A204.1 (cell line): ENCODE measurements around the gene PRSS1.

Source experiments
- FAIRE-seq: peaks from 2 replicates; lab custom pipeline; 2012; peaks lifted over from hg19 to GRCh38; lab: Jason Lieb, UNC

Gene PRSS1

DNA sequence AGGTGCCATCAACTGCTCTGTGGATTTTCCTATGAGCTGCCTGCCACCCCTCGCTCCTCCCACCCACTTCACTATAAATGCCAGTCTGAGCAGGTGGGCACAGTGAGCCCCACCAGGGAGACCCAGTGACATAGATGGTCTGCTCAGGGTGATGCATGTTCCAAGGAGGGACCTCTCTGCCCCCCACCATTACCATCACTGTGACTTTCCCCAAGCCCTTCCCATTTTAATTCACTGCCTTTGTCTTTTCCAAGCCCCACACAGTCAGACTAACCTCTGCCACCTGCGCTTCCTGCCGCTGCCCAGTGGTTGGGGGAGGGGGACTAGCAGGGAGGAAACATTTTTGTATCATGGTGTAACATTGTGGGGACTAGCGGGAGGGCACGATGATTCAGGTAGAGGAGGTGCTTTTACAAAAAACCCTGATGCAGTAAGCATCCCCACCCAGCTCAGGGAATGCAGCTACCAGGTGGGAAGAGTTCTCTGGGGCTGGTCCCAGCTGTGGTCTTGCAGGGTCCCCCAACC, 46.1 kb downstream of the PRSS1 start:
- FAIRE-seq, result no peak

DNA sequence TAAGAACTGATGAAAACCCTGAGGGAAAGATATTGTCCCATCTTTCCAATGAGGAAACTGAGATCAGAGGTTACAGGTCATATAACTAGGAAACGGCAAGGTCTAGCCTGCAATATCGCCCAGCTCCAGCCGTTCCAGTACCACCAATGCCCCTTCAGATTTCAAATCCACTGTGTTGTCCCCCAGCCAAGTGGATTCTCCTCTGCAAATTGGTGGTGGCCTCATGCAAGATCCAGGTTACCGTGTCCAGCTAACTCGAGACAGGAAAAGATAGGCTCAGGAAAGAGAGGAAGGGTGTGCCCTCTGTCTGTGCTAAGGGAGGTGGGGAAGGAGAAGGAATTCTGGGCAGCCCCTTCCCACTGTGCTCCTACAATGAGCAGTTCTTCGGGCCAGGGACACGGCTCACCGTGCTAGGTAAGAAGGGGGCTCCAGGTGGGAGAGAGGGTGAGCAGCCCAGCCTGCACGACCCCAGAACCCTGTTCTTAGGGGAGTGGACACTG, 46.8 kb downstream of the PRSS1 start:
- no peak for FAIRE-seq

DNA sequence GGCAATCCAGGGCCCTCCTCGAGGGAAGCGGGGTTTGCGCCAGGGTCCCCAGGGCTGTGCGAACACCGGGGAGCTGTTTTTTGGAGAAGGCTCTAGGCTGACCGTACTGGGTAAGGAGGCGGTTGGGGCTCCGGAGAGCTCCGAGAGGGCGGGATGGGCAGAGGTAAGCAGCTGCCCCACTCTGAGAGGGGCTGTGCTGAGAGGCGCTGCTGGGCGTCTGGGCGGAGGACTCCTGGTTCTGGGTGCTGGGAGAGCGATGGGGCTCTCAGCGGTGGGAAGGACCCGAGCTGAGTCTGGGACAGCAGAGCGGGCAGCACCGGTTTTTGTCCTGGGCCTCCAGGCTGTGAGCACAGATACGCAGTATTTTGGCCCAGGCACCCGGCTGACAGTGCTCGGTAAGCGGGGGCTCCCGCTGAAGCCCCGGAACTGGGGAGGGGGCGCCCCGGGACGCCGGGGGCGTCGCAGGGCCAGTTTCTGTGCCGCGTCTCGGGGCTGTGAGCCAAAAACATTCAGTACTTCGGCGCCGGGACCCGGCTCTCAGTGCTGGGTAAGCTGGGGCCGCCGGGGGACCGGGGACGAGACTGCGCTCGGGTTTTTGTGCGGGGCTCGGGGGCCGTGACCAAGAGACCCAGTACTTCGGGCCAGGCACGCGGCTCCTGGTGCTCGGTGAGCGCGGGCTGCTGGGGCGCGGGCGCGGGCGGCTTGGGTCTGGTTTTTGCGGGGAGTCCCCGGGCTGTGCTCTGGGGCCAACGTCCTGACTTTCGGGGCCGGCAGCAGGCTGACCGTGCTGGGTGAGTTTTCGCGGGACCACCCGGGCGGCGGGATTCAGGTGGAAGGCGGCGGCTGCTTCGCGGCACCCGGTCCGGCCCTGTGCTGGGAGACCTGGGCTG, 47.5 kb downstream of the PRSS1 start:
- no peak for FAIRE-seq

DNA sequence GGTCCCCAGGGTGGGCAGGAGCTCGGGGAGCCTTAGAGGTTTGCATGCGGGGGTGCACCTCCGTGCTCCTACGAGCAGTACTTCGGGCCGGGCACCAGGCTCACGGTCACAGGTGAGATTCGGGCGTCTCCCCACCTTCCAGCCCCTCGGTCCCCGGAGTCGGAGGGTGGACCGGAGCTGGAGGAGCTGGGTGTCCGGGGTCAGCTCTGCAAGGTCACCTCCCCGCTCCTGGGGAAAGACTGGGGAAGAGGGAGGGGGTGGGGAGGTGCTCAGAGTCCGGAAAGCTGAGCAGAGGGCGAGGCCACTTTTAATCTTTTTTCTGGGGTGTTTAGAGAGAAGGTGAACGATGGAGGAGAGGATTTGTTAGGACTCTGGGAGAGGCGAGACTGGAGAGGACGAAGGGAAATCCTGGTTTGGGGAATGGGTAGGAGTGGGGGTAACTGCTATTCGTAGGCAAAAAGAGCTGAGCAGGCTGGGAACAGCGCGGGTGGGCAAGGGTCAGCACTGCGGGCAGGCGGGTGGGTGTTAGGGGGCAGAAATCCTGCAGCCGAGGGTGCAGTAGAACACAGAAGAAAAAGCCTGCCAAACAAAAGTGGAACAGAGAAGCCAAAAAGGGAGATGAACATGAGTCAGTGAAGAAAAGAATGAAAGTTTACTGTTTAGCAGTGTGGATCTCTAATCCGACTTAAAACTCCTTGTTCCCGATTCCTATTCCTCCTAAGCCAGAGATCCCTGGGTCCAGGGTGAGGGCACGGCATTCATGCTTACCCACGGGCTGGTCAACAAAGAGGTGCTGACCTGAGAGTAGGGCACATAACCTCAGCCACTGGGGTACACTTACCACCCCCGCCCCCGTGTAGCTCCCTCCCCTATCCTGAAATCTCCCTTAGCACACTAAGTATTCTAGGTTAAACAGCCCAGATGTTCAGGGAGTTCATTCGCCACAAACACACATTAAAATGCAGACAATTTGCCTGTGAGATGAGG, 48.4 kb downstream of the PRSS1 start:
- no peak for FAIRE-seq

DNA sequence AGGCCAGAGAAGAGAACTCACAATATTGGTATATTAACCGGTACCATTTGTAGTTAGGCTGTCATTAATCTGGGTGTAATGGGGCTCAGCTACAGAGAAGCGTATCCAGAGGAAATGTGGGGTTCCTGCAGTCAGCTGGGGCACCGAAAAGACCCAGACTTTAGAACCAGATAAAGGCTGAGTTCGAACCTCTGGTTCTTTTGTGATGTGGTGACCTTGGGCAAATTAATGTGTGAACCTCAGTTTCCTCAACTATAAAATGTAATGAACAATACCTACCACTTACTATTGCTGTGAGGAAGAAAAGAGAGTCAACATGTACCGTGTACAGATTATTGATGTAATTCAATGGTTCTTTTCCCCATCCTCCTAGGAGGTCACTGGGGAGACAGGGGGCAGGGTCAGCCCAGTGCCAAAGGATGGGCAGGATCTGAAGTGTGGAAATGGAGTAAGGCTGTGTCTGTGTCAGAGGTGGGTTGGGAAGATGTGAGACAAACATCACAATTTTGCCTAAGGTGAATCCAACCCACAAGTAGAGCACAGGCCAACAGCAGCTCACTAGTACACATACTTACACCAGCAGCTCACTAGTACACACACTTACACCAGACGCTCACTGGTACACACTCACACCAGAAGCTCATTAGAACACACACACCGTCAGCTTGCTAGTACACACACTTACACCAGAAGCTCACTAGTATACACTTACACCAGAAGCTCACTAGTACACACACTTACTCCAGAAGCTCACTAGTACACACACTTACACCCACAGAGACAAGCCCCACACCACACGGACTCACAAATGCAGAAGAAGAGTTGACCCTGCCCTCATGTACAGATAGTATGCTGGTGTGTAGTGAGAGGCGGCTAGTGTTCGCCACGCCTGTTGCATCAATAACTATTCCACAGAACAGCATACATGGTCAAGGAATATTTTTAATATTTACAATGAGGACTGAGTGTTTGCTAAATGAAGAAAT, 49.5 kb downstream of the PRSS1 start:
- FAIRE-seq, result no peak

DNA sequence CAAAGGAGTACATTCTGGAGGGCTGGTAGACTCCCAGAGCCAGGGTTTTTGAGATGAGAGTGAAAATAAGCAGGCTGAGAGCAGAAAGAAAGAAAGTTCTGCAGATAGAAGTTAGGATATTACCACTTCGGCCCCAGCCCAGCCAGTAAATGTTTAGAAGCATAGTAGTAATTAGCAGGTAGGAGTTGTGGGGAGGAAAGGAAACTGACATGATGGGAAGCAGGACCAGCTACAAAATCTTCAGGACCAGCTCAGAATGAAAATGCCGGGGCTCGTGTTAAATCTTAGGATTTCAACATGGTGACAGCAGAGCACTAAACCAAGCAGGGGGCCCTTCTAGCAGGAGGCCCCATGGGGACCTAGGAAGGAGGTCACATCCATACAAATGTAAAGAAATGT, 50.2 kb downstream of the PRSS1 start:
- no peak for FAIRE-seq

DNA sequence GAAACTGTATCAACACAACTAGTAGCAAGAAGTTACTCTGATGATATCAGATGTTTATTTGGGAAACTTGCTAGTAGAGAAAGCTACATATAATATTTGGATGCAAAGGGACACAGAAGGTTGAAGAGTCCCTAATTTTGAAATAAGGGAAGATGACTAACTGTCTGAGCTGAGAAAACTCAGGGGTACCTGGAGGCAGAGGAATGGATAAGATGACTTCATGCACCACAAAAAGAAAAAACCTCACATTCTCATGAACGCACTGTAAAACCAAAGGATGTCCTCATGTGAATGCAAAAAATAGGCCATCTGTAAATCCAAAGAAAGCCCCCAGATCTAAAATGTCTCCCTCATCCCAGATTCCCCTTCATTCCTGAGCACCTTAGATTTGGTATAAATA, 50.8 kb downstream of the PRSS1 start:
- no peak for FAIRE-seq

DNA sequence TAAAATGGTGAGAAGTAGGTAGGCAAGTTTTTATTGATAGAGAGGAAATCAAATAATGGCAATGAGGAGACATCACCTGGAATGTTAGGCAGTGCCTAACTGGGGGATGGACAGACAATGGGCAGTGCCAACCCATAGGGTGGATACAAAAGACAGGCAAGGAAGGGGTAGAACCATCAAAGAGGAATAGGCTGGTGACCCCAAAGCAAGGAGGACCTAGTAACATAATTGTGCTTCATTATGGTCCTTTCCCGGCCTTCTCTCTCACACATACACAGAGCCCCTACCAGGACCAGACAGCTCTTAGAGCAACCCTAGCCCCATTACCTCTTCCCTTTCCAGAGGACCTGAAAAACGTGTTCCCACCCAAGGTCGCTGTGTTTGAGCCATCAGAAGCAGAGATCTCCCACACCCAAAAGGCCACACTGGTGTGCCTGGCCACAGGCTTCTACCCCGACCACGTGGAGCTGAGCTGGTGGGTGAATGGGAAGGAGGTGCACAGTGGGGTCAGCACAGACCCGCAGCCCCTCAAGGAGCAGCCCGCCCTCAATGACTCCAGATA, 51.5 kb downstream of the PRSS1 start:
- no peak for FAIRE-seq

DNA sequence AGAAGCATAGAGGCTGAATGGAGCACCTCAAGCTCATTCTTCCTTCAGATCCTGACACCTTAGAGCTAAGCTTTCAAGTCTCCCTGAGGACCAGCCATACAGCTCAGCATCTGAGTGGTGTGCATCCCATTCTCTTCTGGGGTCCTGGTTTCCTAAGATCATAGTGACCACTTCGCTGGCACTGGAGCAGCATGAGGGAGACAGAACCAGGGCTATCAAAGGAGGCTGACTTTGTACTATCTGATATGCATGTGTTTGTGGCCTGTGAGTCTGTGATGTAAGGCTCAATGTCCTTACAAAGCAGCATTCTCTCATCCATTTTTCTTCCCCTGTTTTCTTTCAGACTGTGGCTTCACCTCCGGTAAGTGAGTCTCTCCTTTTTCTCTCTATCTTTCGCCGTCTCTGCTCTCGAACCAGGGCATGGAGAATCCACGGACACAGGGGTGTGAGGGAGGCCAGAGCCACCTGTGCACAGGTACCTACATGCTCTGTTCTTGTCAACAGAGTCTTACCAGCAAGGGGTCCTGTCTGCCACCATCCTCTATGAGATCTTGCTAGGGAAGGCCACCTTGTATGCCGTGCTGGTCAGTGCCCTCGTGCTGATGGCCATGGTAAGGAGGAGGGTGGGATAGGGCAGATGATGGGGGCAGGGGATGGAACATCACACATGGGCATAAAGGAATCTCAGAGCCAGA, 52.5 kb downstream of the PRSS1 start:
- FAIRE-seq, result no peak

DNA sequence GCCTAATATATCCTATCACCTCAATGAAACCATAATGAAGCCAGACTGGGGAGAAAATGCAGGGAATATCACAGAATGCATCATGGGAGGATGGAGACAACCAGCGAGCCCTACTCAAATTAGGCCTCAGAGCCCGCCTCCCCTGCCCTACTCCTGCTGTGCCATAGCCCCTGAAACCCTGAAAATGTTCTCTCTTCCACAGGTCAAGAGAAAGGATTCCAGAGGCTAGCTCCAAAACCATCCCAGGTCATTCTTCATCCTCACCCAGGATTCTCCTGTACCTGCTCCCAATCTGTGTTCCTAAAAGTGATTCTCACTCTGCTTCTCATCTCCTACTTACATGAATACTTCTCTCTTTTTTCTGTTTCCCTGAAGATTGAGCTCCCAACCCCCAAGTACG, 53.0 kb downstream of the PRSS1 start:
- no peak for FAIRE-seq
